Kidney (tissue), 14 donors: ENCODE data around the gene HNRNPM. TPM values are rescaled to one million over a fixed set of nuclear protein-coding genes. Genes with fewer than 3 reads are reported as not detected.

ENCODE experiments used
- DNase-seq, 5 donors: peaks; one replicate each; pipeline ENCODE4 v3.0.0-alpha.2; 2013 to 2020
- FAIRE-seq: peaks from 2 replicates; lab custom pipeline; 2012; peaks lifted over from hg19 to GRCh38; lab: Jason Lieb, UNC
- H3K27ac ChIP-seq, 2 donors: one replicate each; pipeline ENCODE4 v1.7.0; 2013; ENCODE audit warnings: low read depth in 2 of 2, low read length in 2 of 2, inconsistent platforms in 1 of 2
- H3K27me3 ChIP-seq: one replicate; pipeline ENCODE4 v1.7.1; 2013; ENCODE audit warnings: low read length, inconsistent platforms; ENCODE audit not compliant: control insufficient read depth, insufficient read depth
- H3K36me3 ChIP-seq, 3 donors: one replicate each; pipeline versions ENCODE4 v1.7.0 to v1.7.1; 2013; ENCODE audit warnings: low read length in 3 of 3, control low read depth in 1 of 3, inconsistent platforms in 1 of 3; ENCODE audit not compliant: insufficient read depth in 3 of 3, control insufficient read depth in 2 of 3
- H3K4me1 ChIP-seq, 3 donors: one replicate each; pipeline versions ENCODE4 v1.7.0 to v1.7.1; 2013; ENCODE audit warnings: low read length in 3 of 3, inconsistent platforms in 1 of 3, low read depth in 1 of 3; ENCODE audit not compliant: control insufficient read depth in 2 of 3, insufficient read depth in 2 of 3
- H3K4me3 ChIP-seq, 3 donors: one replicate each; pipeline versions ENCODE4 v1.7.0 to v1.8.1; 2013; ENCODE audit warnings: low read length in 3 of 3, control low read depth in 1 of 3, inconsistent platforms in 1 of 3
- H3K9ac ChIP-seq, 3 donors: one replicate each; pipeline versions ENCODE4 v1.7.0 to v1.7.1; 2013; ENCODE audit warnings: low read length in 3 of 3, control low read depth in 1 of 3, inconsistent platforms in 1 of 3
- H3K9me3 ChIP-seq, 3 donors: one replicate each; pipeline versions ENCODE4 v1.7.0 to v1.7.1; 2013; ENCODE audit warnings: low read length in 3 of 3, control low read depth in 1 of 3, inconsistent platforms in 1 of 3; ENCODE audit not compliant: control insufficient read depth in 2 of 3, insufficient read depth in 1 of 3
- CTCF ChIP-seq: IDR thresholded peaks from 3 replicates; pipeline ENCODE4 v1.5.1; 2012; ENCODE audit warnings: mild to moderate bottlenecking, moderate library complexity, borderline replicate concordance; ENCODE audit not compliant: insufficient read depth; ENCODE audit errors: extremely low read depth
- intact Hi-C: fragments of 100-400 bp; cut with DNase I; formaldehyde crosslinking; loops from one replicate; pipeline ENCODE4 v1.11.1; 2022
- polyA plus RNA-seq: library from polyadenylated mRNA; stranded (reverse); fragments of 350-450 nt; fragmentation: Illumina TruSeq; extraction: RNeasy Lipid Tissue Mini Kit (QIAGEN cat#74804); gene quantifications from one replicate; pipeline ENCODE4 v1.2.3, GENCODE V29; 2014; ENCODE audit warnings: low read depth, low replicate concordance; ENCODE audit not compliant: insufficient read depth
- total RNA-seq: library from RNA; stranded (reverse); fragmentation: NEBNext Ultra II Directional; extraction: Animal tissue kit (Norgen Biotek cat#: 25700); gene quantifications from one replicate; pipeline ENCODE4 v1.2.1, GENCODE V29; 2021
- donor health status: control.
- donor health status: control.
- donor health status: control.
- donor health status: control.
- donor health status: control.
- donor health status: DM: yes; HTN: yes; CAD: no.
- donor health status: Normal renal cell carcinoma (clear cell type).

HNRNPM gene
- total and polyA plus RNA-seq, 2 donors from 2014 or later, result 103 to 164 TPM

GRCh38 chr19:8397746-8398310 lies 46.9 kb upstream of the HNRNPM start:
- intact Hi-C loops, result no loop called here
- Histone ChIP-seq H3K4me3 (no peak overlapping the region), H3K36me3 (peaks cover 0 to 10% (median 4%) of the 10 kb centered on the region in 3 donors), H3K9ac (peak overlapping the region in 1 of 3 donors; percentile 12), H3K27me3 (no peaks in the 10 kb centered on the region), H3K4me1 (peaks cover 0 to 37% (median 15%) of the 10 kb centered on the region in 3 donors), H3K27ac (peak overlapping the region; percentile 37 to 43), H3K9me3 (no peaks in the 10 kb centered on the region)
- FAIRE-seq (no peak), DNase-seq (peak in 1 of 5 donors; percentile 37)
- TF ChIP-seq CTCF, result no peak

DNA sequence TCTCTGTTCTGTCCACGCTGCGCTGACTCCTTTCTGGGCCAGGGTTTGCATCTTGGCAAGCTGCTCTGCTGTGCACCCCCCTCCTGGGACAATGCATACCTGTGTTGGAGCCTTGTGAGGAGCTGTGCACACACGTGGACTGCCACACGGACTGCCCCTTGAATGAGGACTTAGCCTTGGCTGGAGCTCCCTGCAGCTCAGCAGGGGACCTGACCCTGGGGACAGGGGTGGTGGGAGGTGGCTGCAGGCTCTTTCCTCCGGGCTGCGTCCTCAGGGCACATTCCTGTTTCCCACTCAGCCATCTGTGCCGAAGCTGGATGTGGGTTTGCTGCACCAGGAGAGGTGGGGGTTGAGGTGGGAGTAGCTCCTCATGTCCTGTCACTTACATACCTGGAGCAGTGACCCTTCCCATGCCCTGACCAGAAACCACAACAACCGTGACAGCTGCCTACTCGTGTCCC lies 46.4 kb upstream of the HNRNPM start:
- Histone ChIP-seq H3K36me3 (peaks cover 0 to 15% (median 4%) of the 10 kb centered on the region in 3 donors), H3K27me3 (no peaks in the 10 kb centered on the region), H3K4me3 (no peak overlapping the region), H3K27ac (no peak overlapping the region), H3K9me3 (no peaks in the 10 kb centered on the region), H3K9ac (peak overlapping the region in 1 of 3 donors; percentile 12), H3K4me1 (peaks cover 0 to 32% (median 15%) of the 10 kb centered on the region in 3 donors)
- TF ChIP-seq CTCF, result no peak
- no peak for FAIRE-seq
- DNase-seq, result peak in 4 of 5 donors; percentile 82 to 87 (median 85)
- intact Hi-C loops, result no loop called here

DNA sequence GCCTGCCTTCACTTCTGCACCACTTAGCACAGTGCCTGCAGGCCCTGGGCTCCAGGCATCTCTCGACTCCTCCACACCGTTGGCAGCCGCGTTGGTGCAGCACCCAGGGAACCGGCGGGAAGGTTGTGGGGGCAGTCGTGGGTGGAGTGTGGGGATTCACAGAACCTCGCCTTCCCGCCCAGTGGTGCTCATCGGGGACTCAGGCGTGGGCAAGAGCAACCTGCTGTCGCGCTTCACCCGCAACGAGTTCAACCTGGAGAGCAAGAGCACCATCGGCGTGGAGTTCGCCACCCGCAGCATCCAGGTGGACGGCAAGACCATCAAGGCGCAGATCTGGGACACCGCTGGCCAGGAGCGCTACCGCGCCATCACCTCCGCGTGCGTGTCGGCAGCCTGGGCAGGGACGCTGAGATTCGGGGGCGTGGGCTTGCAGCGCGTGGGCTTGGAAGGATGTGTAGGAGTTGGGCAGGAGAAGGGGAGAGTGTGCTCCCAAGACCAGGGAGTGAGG lies 45.0 kb upstream of the HNRNPM start:
- FAIRE-seq, result no peak
- TF ChIP-seq CTCF, result no peak
- H3K4me3 ChIP-seq, result no peak overlapping the region
- H3K36me3 ChIP-seq, result peaks cover 0 to 18% (median 5%) of the 10 kb centered on the region in 3 donors
- H3K9me3 ChIP-seq, result no peaks in the 10 kb centered on the region
- intact Hi-C loops, result no loop called here
- H3K27ac ChIP-seq, result no peak overlapping the region
- no peaks in the 10 kb centered on the region for H3K27me3 ChIP-seq
- no peak overlapping the region for H3K9ac ChIP-seq
- H3K4me1 ChIP-seq, result peaks cover 0 to 20% (median 15%) of the 10 kb centered on the region in 3 donors
- peak in 1 of 5 donors; percentile 56 for DNase-seq
